ENCODE measurements around the gene MTARC1. TPM values are rescaled to one million over a fixed set of nuclear protein-coding genes. Genes with fewer than 3 reads are reported as not detected.

MTARC1 gene
- total RNA-seq, 2 donors from 2014 or later: 53.1 to 75.4 TPM

DNA sequence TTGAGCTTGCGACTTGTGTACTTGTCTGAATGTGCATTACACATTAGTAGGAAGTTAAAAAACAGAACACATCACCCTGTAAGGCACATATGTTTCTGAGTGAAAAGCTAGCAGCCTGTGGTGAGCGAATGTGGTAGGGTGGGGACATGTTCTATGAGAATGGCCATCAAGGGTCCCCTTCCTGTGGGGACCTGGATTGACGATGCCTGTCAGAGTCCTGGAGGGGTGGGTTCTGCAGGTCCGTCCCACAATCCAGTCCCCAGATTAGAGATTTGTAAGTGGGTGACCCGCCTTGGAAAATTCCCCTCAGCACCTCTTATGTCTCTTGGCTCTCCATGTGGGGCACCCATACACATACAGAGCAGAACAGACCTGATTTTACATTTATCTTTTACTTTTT is 40.0 kb downstream of the MTARC1 start:
- Histone ChIP-seq H3K4me1 (ENCODE audit: control insufficient read depth, insufficient read depth, low read length) (no peaks in the 10 kb centered on the region), H3K4me3 (ENCODE audit: low read length) (no peak overlapping the region), H3K27me3 (ENCODE audit: control insufficient read depth, insufficient read depth, low read length, poor library complexity, severe bottlenecking) (no peaks in the 10 kb centered on the region), H3K36me3 (ENCODE audit: control insufficient read depth, insufficient read depth, low read length) (no peaks in the 10 kb centered on the region), H3K27ac (ENCODE audit: low read depth, low read length) (no peak overlapping the region), H3K9me3 (ENCODE audit: control insufficient read depth, low read length) (no peaks in the 10 kb centered on the region), H3K9ac (ENCODE audit: extremely low read depth, low read length, poor library complexity, severe bottlenecking) (no peak overlapping the region)
- H3K4me1 Mint-ChIP-seq: peaks cover 20% of the 10 kb centered on the region
- TF ChIP-seq, protein P1, sequence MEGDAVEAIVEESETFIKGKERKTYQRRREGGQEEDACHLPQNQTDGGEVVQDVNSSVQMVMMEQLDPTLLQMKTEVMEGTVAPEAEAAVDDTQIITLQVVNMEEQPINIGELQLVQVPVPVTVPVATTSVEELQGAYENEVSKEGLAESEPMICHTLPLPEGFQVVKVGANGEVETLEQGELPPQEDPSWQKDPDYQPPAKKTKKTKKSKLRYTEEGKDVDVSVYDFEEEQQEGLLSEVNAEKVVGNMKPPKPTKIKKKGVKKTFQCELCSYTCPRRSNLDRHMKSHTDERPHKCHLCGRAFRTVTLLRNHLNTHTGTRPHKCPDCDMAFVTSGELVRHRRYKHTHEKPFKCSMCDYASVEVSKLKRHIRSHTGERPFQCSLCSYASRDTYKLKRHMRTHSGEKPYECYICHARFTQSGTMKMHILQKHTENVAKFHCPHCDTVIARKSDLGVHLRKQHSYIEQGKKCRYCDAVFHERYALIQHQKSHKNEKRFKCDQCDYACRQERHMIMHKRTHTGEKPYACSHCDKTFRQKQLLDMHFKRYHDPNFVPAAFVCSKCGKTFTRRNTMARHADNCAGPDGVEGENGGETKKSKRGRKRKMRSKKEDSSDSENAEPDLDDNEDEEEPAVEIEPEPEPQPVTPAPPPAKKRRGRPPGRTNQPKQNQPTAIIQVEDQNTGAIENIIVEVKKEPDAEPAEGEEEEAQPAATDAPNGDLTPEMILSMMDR (conservative IDR thresholded peaks at IDR 0.05): no peak
- H3K27me3 Mint-ChIP-seq (ENCODE audit: insufficient read depth): peaks cover 2% of the 10 kb centered on the region
- H3K27ac Mint-ChIP-seq: no peak overlapping the region
- H3K36me3 Mint-ChIP-seq (ENCODE audit: low read depth): peaks cover 6% of the 10 kb centered on the region
- no peak for DNase-seq
- H3K4me3 Mint-ChIP-seq: no peak overlapping the region
- WGBS, 2 experiments (ENCODE audit: insufficient coverage in 1 of 2, insufficient read length in 1 of 2): 93 to 100% methylated on average over 1 to 5 of the region's 5 CpGs
- H3K9me3 Mint-ChIP-seq: no peaks in the 10 kb centered on the region

DNA sequence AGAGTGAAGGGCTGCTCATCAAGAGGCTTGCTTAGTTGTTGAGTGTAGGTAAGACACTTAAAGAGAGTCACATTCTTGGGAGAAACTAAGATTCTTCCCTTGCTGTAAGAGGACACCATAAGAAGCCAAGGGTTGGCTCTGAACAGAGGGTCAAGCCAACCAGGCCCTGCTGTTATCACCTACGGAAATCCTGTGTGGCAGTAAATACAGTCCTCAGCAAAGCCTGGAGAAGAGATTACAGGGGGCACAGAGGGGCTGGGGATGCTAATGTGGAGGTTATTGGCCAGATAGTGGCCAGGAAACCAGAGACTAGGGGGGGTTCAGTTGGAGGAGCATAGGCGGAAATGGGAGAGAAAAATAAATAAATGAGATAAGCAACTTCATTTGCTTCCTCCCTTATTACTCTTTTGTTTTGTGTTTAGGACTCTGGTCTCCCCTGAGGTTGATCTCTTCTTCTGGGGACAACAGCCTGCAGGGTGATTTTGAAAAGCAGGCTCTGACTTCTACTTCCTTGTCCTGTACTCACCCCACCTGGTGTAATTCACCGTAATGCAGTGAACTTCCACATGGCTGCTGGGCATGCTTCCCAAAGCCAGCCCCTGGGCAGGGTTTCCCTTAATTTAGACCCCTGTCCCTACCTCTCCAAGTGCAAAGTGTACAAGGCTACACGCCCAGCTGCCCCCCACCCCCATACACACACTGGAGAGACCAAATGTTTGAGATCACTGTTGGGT is 40.9 kb downstream of the MTARC1 start:
- TF ChIP-seq, protein P1 (conservative IDR thresholded peaks at IDR 0.05): no peak
- no peaks in the 10 kb centered on the region for H3K4me1 ChIP-seq (ENCODE audit: control insufficient read depth, insufficient read depth, low read length)
- H3K4me1 Mint-ChIP-seq: peaks cover 20% of the 10 kb centered on the region
- H3K27ac ChIP-seq (ENCODE audit: low read depth, low read length): no peak overlapping the region
- DNase-seq: no peak
- H3K36me3 Mint-ChIP-seq (ENCODE audit: low read depth): peaks cover 7% of the 10 kb centered on the region
- no peaks in the 10 kb centered on the region for H3K36me3 ChIP-seq (ENCODE audit: control insufficient read depth, insufficient read depth, low read length)
- 82 to 95% methylated on average over 2 to 3 of the region's 4 CpGs for WGBS, 2 experiments (ENCODE audit: insufficient coverage in 1 of 2, insufficient read length in 1 of 2)
- peaks cover 2% of the 10 kb centered on the region for H3K27me3 Mint-ChIP-seq (ENCODE audit: insufficient read depth)
- H3K27me3 ChIP-seq (ENCODE audit: control insufficient read depth, insufficient read depth, low read length, poor library complexity, severe bottlenecking): no peaks in the 10 kb centered on the region
- no peak overlapping the region for H3K27ac Mint-ChIP-seq
- no peak overlapping the region for H3K4me3 Mint-ChIP-seq
- H3K4me3 ChIP-seq (ENCODE audit: low read length): no peak overlapping the region
- no peak overlapping the region for H3K9ac ChIP-seq (ENCODE audit: extremely low read depth, low read length, poor library complexity, severe bottlenecking)
- no peaks in the 10 kb centered on the region for H3K9me3 ChIP-seq (ENCODE audit: control insufficient read depth, low read length)
- no peaks in the 10 kb centered on the region for H3K9me3 Mint-ChIP-seq

DNA sequence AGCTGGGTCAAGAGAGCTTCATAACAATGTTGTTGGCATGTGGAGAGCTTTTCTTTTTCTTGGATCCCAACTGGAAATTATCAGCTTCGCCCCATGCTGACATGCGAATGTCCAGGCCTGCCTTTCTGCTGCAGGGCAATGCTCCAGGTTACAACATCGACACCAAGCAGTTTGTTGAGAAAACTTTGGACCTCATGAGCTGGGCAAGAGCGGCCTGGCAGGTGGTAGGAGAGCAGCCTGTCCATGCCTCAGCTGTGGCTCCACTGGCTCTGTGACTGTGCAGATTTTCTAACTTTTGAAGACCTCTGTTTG is 41.4 kb downstream of the MTARC1 start:
- Mint-ChIP-seq H3K27ac (no peak overlapping the region), H3K27me3 (ENCODE audit: insufficient read depth) (peaks cover 2% of the 10 kb centered on the region), H3K9me3 (no peaks in the 10 kb centered on the region), H3K36me3 (ENCODE audit: low read depth) (peaks cover 7% of the 10 kb centered on the region), H3K4me1 (peaks cover 20% of the 10 kb centered on the region), H3K4me3 (no peak overlapping the region)
- no peak overlapping the region for H3K9ac ChIP-seq (ENCODE audit: extremely low read depth, low read length, poor library complexity, severe bottlenecking)
- TF ChIP-seq, protein P1 (conservative IDR thresholded peaks at IDR 0.05): no peak
- no peaks in the 10 kb centered on the region for H3K36me3 ChIP-seq (ENCODE audit: control insufficient read depth, insufficient read depth, low read length)
- no peak for DNase-seq
- WGBS, 2 experiments (ENCODE audit: insufficient coverage in 1 of 2, insufficient read length in 1 of 2): 95 to 100% methylated on average over 3 to 4 of the region's 4 CpGs
- H3K4me3 ChIP-seq (ENCODE audit: low read length): no peak overlapping the region
- no peaks in the 10 kb centered on the region for H3K27me3 ChIP-seq (ENCODE audit: control insufficient read depth, insufficient read depth, low read length, poor library complexity, severe bottlenecking)
- no peaks in the 10 kb centered on the region for H3K9me3 ChIP-seq (ENCODE audit: control insufficient read depth, low read length)
- no peak overlapping the region for H3K27ac ChIP-seq (ENCODE audit: low read depth, low read length)
- no peaks in the 10 kb centered on the region for H3K4me1 ChIP-seq (ENCODE audit: control insufficient read depth, insufficient read depth, low read length)
